Stimulated activated CD8-positive, alpha-beta memory T cell treated with anti-CD3 and anti-CD28 coated beads, Interleukin-15, amount 100 ng/mL, for 4 hours (primary cell): ENCODE results near the gene FAM163B.
"Not testable (repeated sequence)": the region's sequence is repeated elsewhere in the genome, so short reads cannot be mapped to it uniquely, and the experiment has no call there.

Source experiments
- DNase-seq, 2 donors: peaks; one replicate each; pipeline ENCODE4 v3.0.0-alpha.2; 2020; ENCODE audit warnings: low read depth in 2 of 2

The FAM163B gene

DNA sequence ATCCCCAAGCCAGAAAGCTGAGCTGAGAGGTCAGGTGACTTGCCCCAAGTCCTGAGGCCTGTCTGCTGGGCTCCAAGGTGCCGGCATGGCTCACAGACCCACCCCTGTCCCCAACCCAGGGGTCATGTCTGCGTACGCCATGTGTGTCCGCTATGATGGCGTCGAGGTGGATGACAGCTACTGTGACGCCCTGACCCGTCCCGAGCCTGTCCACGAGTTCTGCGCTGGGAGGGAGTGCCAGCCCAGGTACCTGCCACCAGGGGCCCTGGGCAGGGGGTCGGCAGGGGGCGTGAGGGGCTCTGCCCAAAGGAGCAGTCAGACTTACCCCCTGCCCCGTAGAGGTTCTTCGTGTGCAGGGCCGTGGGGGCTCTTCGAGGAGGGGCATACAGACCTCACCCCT, 42.4 kb downstream of the FAM163B start:
- DNase-seq = no peak

DNA sequence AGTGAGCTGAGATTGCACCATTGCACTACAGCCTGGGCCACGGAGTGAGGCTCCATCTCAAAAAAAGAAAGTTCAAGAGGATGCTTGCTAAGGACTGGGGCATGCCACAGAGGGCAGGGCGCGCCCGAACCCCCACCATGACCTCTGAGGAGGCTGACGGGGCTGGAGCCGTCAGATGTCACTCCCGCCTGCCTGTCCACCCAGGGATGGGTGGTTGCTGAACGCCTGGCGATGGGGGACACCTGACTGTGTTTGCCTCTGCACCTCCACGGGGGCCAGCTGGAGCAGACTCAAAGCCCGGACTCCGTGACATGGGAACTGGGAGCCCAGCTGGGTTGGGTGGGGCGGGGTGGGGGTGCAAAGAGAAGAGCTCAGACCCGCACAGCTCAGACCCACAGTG, 42.8 kb downstream of the FAM163B start:
- no peak for DNase-seq

DNA sequence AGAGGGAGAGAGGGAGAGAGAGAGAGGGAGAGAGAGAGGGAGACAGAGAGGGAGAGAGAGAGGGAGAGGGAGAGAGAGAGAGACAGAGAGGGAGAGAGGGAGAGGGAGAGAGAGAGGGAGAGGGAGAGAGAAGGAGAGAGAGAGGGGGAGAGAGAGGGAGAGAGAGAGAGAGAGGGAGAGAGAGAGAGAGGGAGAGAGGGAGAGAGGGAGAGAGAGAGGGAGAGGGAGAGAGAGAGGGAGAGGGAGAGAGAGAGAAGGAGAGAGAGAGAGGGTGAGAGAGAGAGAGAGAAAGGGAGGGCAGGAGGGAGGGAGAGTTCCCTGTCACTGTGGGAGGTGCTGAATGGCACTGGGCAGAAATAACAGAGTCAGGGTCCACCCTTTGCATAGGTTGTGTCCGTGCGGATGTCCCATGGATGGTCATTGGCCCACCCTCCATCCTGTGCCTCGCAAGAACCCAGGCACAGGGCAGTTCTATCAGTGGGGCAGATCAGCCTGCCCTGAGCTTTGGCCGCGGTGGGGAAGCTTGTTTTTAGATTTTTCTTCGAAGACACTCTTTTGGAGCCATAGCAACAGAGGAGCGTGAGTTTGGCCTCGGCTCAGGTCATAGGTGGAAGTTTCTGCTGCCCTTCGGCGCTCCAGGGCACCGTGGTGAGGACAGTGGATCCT, 44.6 kb downstream of the FAM163B start:
- no peak for DNase-seq

DNA sequence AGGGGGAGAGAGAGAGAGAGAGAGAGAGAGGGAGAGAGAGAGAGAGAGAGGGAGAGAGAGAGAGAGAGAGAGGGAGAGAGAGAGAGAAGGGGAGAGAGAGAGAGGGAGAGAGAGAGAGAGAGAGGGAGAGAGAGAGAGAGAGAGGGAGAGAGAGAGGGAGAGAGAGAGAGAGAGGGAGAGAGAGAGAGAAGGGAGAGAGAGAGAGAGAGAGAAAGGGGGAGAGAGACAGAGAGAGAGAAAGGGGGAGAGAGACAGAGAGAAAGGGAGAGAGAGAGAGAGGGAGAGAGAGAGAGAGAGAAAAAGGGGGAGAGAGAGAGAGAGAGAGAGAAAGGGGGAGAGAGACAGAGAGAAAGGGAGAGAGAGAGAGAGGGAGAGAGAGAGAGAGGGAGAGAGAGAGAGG, 45.4 kb downstream of the FAM163B start:
- not testable (repeated sequence) for DNase-seq

DNA sequence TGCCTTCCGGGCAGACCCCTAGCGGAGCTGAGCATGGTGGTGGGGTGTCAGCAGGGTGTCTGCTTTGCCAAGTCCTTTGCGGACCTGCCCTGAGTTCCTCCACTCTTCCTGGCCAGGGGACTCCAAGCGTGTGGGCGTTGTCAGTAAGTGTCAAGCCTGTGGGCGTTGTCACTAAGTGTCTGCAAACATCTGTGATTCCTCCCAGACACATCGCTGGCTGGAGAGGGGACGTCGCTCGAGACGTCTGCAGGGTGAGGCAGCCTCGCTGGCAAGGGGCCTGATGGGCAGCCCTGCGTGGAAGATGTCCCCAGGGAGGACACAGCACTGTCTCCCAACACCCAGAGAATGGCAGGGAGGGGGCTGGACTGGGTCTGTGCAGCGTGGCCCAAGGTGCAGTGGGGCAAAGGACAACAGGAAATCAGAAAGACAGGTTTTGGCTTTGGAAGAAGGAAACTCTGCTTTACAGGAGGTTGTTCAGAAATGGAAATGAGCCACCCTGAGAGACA, 45.8 kb downstream of the FAM163B start:
- DNase-seq = no peak

DNA sequence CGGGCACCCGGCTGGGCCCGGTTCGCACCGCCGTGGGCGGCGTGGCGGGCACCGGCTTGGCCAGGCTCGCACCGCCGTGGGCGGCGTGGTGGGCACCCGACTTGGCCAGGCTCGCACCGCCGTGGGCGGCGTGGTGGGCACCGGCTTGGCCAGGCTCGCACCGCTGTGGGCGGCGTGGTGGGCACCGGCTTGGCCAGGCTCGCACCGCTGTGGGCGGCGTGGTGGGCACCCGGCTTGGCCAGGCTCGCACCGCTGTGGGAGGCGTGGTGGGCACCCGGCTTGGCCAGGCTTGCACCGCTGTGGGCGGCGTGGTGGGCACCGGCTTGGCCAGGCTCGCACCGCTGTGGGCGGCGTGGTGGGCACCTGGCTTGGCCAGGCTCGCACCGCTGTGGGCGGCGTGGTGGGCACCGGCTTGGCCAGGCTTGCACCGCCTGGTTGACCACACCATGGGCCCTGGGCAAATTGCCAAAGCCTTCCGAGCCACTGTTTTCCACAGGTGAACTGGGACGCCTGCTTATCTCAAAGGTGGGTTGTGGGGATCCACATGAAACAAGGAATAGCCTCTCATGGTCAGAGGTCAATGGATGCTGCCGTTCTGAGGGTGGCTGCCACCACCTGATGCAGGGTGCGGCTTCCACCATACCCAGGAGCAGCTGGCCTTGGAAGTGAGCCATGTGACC, 46.4 kb downstream of the FAM163B start:
- DNase-seq = no peak

DNA sequence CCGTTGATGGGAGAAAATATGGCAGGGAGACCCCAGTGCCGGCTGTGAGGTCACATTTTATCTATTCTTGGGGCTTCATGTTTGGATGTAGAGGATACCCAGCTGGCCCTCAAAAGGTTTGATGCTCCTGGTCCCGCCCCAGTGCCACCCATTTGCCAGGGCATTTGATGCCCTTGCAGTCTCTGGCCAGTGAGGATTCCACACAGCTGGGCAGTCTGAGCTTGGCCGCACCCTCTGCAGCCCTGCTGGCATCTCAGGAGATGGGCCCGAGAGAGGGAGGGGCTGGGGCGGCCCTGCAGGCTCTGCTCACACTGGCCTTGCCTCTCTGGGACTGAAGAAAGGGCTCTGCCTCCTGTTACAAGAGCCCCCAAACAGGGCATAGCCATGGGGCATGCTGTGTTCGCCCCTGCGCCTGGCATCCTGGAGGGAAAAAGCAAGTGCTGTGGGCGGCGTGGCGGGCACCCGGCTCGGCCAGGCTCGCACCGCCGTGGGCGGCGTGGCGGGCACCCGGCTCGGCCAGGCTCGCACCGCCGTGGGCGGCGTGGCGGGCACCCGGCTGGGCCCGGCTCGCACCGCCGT, 47.1 kb downstream of the FAM163B start:
- DNase-seq = no peak

DNA sequence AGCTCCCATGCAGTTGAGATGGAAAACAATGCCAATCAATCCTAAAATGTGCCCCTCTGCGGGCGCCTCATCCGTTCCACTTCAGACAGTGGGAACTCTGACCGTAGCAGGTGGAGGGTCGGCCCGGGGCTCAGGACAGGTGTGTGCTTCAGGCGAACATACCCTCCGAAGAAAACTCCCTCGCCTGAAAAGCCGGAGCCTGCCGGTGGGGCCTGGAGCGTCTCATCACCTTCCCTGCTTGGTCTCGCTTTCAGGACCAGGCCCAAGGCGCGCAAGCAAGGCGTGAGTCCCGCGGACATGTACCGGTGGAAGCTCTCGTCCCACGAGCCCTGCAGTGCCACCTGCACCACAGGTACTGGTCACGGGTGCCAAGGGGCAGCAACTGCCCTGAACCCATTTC, 48.2 kb downstream of the FAM163B start:
- no peak for DNase-seq

DNA sequence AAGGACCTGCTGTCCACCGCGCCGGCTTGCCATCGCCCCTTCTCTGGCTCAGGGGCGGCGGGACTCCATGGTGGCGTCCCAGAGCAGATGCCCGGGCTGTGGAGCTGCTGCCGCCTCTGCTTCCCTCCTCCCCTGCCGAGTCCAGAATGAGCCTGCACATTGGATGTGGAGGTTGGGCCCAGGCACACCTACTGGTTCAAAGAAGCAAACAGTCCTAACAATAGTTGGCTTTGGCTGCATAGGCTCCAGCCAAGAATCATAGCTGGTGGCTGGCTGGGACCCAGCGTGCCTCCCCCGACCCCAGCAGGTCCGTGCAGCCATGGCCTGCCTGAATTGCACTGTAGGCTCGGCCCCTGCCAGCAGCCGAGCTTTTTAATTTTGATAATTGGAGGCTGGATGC, 48.9 kb downstream of the FAM163B start:
- DNase-seq = no peak

DNA sequence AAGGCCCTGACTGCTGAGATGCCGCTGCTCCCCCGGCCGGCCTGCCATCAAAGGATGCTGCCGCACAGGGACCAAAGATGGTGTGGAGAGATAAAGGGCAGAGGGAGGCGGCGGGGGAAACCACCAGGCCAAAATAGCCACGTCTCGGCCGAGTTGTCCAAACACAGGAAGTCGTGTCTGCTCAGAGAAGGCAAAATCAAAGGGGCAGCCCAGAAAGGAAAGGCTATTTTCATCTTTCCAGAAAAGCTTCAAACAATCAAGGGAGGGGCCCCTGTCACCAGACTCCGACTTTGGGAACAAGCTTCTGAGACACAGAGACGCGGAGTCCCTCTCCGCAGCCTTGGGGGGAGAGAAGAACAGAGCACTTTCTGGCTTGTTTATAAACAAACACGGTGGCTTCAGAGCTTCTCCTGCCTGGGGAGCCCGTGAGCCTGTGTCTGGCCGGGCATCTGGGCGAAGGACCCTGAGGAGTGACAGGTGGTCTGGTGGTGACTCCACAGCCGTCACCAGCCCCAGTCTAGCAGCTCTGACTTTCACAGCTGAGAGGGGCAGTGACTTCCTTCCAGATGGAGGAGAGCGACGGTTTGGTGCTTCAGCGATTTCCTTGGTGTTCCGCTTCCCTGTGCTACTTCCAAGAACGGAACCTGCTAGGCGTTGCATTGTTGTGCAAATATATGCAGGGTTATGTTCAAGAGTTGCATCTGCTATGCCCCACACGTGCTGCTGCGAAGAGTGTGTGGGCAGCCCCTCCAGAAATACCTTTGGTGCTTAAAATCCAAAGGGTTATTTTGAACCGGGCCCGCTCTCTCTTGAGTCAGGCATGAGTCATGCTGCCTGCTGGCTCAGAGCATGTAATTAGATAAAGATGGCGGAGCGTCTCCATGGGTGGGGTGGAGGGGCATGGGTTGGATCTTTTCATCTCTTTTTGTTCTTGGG, 50.7 kb downstream of the FAM163B start:
- no peak for DNase-seq

DNA sequence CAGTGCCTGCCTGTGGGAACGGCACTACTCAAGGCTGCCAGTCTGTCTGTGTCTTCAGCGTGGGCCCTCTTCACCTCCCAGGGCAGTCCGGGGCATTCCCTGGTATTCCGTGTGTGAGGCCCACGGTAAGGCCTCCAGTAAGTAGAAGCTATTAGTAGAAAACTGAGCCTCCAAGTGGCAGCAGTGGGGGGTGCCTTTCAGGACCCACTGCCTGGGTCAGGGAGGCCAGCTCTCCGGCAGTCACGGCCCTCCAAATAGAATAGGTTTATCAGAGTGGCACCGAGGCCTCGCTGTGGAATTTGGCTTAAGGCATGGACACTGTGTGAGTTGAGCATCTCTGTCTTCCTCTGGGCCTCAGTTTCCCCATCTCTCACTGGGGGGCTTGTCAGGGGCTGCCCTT, 51.6 kb downstream of the FAM163B start:
- DNase-seq = no peak

DNA sequence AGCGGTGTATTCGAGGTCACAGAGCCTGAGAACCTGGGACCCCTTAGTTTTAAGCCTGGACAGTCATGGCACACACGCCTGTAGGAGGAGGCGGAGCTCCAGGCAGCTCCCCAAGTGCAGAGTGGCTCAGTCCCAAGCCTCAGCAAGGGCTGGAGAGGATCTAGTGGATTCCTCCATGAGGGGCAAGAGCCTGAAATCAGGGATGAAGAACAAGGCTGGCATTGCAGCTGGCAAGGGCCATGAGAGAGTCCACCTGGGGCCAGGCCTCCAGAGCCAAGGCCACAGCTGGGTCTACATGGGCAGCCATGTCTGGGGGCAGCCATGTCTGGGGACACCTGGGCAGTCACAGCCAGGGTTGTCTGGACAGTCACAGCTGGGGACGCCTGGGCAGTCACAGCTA, 52.8 kb downstream of the FAM163B start:
- no peak for DNase-seq

DNA sequence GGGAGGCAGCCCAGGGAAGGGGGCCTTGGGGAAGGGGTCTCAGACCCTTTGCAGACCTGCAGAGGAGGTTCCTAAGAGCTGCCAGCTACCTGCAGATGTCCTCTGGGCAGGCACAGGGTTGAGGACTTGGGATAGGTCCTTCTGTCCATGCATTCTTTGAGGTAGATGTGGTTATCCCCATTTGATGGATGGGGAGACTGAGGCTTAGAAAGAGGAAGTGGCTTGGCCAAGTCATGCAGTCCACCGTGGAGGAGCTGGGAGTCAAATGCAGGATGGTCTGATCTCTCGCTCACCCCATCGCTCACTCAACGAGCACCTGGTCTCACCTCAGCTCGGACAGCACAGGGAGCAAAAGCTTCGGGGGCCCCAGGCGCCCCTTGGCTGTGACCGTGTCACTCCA, 54.5 kb downstream of the FAM163B start:
- no peak for DNase-seq

DNA sequence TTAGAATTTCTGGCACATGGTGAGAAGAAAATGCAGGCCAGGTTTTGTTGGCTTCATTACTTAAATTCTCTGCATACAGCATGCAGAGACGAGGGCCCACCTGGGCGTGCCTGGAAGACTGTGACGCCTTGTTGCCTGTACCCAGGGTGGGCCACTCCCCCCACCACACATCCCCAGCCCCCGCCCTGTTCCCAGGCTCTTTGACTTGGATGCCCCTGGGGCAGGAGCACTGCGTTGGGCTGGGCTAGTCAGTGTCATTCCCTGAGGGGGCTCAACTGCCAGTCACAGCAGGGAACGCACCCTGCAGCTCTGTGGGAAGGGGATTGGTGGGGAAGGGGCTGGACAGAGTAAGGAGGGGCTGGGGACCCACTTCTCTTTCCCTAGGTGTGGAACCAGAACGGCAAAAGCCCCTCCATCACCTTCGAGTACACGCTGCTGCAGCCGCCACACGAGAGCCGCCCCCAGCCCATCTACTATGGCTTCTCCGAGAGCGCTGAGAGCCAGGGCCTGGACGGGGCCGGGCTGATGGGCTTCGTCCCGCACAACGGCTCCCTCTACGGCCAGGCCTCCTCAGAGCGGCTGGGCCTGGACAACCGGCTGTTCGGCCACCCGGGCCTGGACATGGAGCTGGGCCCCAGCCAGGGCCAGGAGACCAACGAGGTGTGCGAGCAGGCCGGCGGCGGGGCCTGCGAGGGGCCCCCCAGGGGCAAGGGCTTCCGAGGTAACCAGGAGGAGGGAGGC, 55.0 kb downstream of the FAM163B start:
- DNase-seq = no peak

DNA sequence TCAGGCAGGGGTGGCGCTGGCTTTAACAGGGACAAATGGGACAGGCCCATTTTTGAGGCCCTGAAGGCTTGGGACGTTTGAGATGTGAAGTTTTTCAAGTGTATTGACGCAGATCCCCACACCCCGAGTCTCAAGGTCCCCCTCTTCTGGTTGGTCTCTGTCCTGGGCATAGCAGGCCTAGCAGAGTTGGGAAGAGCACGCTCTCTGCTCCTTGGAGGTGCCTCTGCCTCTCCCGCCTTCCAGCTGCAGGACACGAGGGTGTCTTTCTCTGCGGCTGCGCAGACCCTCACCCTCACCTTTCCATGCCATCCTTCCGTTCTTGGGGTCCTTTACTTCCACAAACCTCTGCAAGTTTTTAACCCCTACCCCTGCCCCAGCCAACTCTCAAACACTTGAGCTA, 56.1 kb downstream of the FAM163B start:
- DNase-seq = no peak

DNA sequence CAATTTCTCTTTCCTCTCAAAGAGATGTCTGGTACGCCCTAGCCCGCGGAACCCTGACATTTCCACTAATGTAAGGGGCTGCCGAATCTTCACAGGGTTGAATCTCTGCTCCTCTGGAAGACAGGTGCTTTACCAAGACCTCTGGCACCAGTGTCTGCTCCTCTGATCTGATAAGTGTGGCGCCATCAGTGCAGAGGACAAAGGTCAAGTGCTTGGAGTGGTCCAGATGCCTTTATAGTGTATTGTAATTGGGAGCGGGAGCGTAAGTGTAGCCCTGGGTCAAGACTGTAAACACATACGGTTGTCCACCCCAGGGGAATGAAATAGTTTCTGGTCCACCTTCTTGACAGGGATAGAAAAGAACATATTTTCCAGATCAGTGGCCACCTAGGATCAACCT, 57.0 kb downstream of the FAM163B start:
- no peak for DNase-seq

DNA sequence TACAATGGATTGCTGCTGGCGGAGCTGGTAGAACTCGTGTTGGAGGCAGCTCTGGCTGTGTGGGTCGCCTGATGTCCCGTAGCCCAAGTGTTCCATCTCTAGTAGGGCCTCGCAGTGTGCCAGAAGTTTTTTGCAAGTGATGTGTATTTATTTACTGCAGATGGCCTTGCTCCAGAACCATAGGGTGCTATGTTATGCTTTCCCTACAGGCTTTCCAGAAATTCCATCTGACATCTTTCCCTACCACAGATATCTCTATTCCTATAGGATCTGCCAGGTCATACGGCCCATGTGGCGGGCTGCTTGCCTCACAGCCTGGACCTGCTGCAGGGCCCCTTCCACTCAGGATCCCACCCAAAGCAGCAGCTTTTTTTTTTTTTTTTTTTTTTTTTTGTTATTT, 57.7 kb downstream of the FAM163B start:
- DNase-seq = no peak

DNA sequence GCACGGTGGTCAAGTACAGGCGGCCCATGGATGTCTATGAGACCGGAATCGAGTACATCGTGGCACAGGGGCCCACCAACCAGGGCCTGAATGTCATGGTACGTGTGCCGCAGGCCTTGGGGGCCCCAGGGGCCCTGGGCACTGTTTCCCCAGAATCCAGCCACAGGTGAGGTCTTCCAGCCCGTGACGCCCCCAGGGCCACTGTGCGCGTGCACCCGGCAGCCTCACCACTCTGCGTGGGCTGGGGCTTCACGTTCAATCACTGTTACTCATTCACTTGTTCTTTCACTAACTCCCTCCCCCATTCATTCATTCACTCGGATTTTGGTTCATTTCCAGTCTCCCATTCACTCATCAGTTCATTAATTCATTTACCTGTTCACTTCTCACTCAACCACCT, 62.1 kb downstream of the FAM163B start:
- no peak for DNase-seq

DNA sequence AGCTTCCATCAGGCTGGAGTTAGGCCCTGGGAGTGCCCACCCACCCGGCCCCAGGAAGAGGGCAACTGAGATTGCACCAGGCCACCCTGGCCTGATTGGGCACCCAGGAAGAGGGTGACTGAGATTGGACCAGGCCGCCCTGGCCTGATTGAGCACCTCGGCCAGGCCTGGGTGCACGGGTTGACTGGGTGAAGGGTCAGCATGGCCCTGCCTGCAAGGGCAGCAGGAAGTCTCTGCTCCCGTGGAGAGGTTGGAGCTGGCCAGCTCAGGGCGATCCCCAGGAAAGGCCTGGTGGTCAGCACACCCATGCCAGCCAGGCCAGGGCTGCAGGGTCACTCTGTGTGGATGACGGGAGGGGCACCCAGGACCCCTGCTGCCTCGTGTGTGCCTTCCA, 62.9 kb downstream of the FAM163B start:
- DNase-seq = no peak

DNA sequence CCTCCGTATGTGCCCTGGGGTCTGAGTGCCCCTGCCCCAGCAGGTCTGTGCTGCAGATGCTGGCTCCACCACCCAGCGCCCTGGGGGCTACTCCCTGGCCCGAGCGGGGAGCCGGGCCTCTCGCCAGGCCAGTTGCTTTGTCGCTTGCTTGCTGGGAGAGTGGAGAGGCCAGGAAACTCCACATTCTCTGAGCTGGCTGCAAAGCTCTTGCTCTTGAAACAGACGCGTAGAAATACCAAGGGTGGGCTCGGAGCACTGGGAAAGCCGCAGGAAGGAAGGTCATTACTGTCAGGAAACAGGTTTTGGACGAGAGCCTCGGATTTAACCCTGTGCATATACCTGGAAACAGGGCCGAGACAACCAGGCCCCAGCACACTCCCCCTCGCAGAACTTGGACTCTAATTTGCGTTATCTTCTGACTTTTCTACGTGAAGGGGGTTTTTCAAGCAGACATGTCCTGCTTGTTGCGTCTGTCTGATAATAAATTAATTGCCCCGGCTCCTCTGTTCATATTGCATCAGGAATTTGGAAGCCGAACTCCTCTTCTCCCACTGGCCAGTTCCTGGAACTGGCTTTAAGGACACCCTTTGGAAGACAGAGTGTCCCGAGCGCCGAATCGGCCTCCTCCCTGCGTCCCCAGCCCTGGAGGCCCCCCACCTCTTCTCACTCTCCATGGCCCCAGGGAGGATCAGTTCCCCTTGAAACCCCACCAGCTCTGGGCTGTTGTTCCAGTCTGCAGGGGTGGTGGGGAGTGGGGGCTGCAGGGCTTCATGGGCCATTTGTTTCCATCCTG, 63.5 kb downstream of the FAM163B start:
- DNase-seq = no peak
